Measurements from ENCODE around the gene GOLGA8B. TPM values are rescaled to one million over a fixed set of nuclear protein-coding genes. Genes with fewer than 3 reads are reported as not detected.
A peak's percentile ranks its signal among the peaks of the same experiment; 100 is the strongest.
"Not testable (repeated sequence)": the region's sequence is repeated elsewhere in the genome, so short reads cannot be mapped to it uniquely, and the experiment has no call there.

The GOLGA8B gene
- total and polyA plus RNA-seq, 9 donors: 56.3 to 144 (median 86.1) TPM

DNA sequence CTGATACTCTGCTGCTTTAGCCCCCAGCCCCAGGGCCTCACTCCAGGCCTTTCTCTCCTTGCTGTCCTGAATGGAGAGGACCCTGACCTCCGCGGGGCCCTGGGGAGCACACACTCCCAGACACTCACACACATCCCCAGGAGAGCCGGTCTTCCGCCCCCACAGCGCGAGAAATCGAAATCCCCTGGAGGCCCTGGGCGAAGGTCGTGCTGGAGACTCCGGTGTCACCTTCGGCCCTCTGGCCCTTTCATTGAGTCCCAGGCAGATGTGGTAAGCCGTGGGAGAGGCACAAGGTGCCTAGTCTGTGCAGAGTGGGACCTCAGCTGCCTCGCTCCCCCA lies 848 bp upstream of the GOLGA8B start:
- no peaks in the 10 kb centered on the region for H3K36me3 ChIP-seq
- 43 to 58% (median 53%) methylated on average over 10 to 13 of the region's 13 CpGs for WGBS, 3 donors
- no peaks in the 10 kb centered on the region for H3K27me3 ChIP-seq
- H3K4me1 ChIP-seq (ENCODE audit: insufficient read depth): peaks cover 8% of the 10 kb centered on the region
- H3K27ac ChIP-seq: no peak overlapping the region
- no peak for TF ChIP-seq EP300 (IDR thresholded peaks at IDR 0.05)
- no peak for TF ChIP-seq POLR2A (IDR thresholded peaks at IDR 0.05)
- TF ChIP-seq, protein P1, sequence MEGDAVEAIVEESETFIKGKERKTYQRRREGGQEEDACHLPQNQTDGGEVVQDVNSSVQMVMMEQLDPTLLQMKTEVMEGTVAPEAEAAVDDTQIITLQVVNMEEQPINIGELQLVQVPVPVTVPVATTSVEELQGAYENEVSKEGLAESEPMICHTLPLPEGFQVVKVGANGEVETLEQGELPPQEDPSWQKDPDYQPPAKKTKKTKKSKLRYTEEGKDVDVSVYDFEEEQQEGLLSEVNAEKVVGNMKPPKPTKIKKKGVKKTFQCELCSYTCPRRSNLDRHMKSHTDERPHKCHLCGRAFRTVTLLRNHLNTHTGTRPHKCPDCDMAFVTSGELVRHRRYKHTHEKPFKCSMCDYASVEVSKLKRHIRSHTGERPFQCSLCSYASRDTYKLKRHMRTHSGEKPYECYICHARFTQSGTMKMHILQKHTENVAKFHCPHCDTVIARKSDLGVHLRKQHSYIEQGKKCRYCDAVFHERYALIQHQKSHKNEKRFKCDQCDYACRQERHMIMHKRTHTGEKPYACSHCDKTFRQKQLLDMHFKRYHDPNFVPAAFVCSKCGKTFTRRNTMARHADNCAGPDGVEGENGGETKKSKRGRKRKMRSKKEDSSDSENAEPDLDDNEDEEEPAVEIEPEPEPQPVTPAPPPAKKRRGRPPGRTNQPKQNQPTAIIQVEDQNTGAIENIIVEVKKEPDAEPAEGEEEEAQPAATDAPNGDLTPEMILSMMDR (IDR thresholded peaks at IDR 0.05): no peak
- H3K9me3 ChIP-seq: no peaks in the 10 kb centered on the region
- intact Hi-C loops (cut with DNase I): loop anchor here in 1 of 4 donors (10.0 kb wide), 1 partner anchor 239 kb away; the partner anchor contains the start of genes NOP10 and NUTM1
- H3K4me3 ChIP-seq: peak overlapping the region; percentile 67
- DNase-seq: peak in 1 of 5 donors; percentile 25

DNA sequence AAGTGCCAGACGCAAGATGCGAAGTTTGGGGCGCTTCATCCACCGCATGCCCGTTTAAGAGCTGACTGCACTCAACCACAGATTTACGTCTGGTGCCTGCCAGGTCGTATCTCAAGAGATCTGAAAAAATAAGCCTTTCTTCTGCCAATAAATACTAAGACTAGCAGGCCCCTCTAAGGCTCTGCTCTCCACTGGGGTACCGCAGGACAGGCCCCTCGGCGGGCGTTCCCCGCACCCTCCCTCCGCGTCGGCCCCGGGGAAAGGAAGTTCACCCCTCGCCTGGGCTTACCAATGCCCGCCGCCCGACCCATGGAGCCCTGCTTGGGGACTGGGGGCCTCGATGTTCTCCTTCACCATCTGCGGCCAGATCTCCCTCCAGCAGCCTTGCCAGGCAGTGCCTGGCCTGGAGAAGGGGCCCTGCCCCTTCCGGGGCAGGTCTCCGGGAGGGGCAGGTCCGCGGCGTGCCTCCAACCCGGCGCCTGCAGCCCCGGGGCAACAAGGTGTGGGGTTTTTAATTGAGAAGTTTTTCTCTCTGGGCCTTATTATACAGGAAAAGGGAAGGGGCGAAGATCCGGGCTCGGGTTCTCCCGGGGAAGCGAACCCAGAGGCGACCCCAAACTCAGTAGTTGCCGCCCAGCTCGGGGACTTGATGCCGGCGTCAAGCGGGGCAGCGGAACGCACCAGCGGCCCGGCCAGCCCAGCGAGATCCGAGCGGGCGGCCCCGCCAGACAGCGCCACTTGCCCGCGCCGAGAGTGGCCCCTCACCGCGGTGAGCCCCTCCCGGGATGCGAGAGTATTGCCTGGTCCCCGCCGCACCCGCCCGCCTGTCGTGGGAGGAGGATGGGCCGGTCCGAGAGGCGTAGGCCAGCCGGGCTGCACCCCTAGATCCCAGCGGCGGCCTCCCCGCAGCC lies 735 bp downstream of the GOLGA8B start:
- DNase-seq: peak in 3 of 5 donors; percentile 45 to 58 (median 46)
- intact Hi-C loops (cut with DNase I): loop anchor here in 1 of 4 donors (10.0 kb wide), 1 partner anchor 238 kb away; the partner anchor contains the start of genes NOP10 and NUTM1
- no peak for TF ChIP-seq EP300 (IDR thresholded peaks at IDR 0.05)
- TF ChIP-seq, protein P1 (IDR thresholded peaks at IDR 0.05): no peak
- no peak for TF ChIP-seq POLR2A (IDR thresholded peaks at IDR 0.05)
- H3K4me3 ChIP-seq: peak overlapping the region; percentile 67
- WGBS, 3 donors: 2 to 4% (median 3%) methylated on average over 60 to 70 of the region's 70 CpGs
- H3K27ac ChIP-seq: peak overlapping the region in 1 of 2 donors; percentile 2
- H3K36me3 ChIP-seq: no peaks in the 10 kb centered on the region
- no peaks in the 10 kb centered on the region for H3K27me3 ChIP-seq
- peaks cover 8% of the 10 kb centered on the region for H3K4me1 ChIP-seq (ENCODE audit: insufficient read depth)
- H3K9me3 ChIP-seq: no peaks in the 10 kb centered on the region

DNA sequence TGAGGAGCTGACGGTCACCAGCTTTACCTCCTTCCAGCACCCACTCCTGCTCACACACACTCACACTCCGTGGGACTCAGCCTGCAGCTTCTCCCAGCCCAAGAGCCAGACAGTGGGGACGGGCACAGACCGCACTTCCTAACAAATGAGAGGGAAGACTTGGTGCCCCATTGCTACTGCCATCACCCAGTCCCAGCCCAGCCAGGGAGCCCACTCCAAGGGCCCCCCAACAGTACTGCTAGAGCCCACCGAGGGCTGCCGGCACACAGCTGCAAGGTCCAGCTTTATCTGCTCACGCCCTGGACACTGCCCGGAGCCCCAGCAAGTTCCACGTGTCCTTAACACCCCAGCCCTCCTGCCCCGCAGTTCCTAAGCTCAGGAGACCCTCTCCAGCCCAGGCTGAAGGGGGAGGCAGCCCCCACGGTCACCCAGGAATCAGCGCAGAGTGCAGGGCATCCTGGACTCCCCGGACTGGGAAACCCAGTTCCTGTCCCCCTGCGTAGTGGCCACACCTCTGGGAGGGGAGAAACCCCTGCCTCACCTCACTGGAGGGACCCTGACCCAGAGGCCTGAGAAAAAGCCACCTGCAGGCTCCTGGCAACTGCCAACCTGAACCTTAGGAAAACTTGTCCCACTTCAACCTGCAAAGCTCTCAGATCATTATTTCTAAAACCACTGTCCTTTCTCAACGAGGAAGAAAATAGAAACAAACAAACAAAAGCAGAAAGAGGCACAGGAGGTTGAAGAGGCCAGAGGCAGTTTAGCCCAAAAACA lies 1.6 kb downstream of the GOLGA8B start:
- H3K9me3 ChIP-seq; H3K27ac ChIP-seq; H3K4me1 ChIP-seq (ENCODE audit: insufficient read depth); H3K27me3 ChIP-seq; H3K36me3 ChIP-seq; DNase-seq: not testable (repeated sequence)
- 46 to 73% (median 58%) methylated on average over 13 to 15 of the region's 15 CpGs for WGBS, 3 donors
- peak overlapping the region; percentile 67 for H3K4me3 ChIP-seq
- intact Hi-C loops (cut with DNase I): loop anchor here in 1 of 4 donors (10.0 kb wide), 1 partner anchor 237 kb away; the partner anchor contains the start of genes NOP10 and NUTM1

DNA sequence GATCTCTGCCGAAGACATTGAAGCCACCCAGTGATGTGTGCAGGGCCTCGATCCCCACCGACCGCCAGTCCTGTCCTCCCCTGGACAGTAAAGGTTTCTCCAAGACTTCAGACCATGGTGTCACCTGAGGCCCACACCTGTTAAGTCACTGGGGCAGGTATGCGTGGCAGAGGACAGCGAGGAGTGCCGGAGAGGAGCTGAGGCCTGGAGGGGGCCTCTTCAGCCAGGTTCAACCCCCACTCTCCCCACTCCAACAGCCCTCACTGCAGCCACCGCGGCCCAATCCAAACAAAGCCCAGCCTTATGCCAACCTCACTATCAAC lies 2.4 kb downstream of the GOLGA8B start:
- WGBS, 3 donors: 89 to 94% (median 92%) methylated on average over 9 of the region's 9 CpGs
- Histone ChIP-seq H3K27ac (no peak overlapping the region), H3K4me3 (no peak overlapping the region), H3K9me3 (no peaks in the 10 kb centered on the region), H3K36me3 (no peaks in the 10 kb centered on the region), H3K27me3 (no peaks in the 10 kb centered on the region), H3K4me1 (ENCODE audit: insufficient read depth) (peaks cover 8% of the 10 kb centered on the region)
- intact Hi-C loops (cut with DNase I): loop anchor here in 1 of 4 donors (10.0 kb wide), 1 partner anchor 236 kb away; the partner anchor contains the start of genes NOP10 and NUTM1
- TF ChIP-seq, protein P1 (IDR thresholded peaks at IDR 0.05): no peak
- no peak for TF ChIP-seq EP300 (IDR thresholded peaks at IDR 0.05)
- no peak for DNase-seq

DNA sequence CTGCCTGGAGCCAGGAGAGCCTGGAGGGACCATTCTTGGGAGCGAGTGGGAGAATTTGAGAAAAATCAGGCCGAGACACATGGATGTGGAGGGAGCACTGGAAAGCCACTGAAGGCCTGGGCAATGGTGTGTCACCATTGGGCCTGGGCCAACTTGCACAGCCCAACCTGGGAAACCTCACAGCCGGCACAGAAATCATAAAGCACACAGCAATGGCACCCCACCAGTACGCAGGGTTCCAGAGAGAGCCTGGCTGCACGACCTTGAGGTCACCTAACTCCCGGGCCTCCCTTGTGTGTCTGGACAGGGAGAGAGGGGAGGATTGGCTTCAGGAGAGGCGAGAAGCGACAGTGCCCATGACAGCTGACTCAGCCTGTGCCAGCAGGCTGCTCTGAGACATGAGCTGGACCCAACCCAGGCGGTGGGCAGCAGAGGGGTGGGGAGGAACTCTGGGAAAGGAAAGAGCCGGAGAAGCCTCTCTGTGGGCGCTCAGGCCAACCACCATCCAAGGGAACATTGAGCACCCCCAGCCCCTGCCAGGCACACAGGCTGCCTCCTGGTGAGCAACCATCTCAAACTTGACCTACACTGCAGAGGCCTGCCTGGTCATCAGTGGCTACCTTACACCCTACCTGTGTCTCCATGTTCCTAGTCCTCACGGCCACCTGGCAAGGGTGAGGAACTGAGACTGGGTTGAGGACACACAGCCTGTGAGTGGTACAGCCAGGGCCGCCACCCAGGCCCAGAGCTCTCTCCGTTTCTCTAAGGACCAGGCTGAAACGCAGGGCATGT lies 3.0 kb downstream of the GOLGA8B start:
- H3K36me3 ChIP-seq; H3K27me3 ChIP-seq; H3K4me1 ChIP-seq (ENCODE audit: insufficient read depth); H3K27ac ChIP-seq; DNase-seq; H3K4me3 ChIP-seq; H3K9me3 ChIP-seq: not testable (repeated sequence)
- WGBS, 3 donors: 83 to 85% (median 84%) methylated on average over 14 to 15 of the region's 15 CpGs
- intact Hi-C loops (cut with DNase I): loop anchor here in 1 of 4 donors (10.0 kb wide), 1 partner anchor 236 kb away; the partner anchor contains the start of genes NOP10 and NUTM1

All from ovary (tissue), 9 donors.